ENCODE measurements around the gene TTYH2. TPM values are rescaled to one million over a fixed set of nuclear protein-coding genes. Genes with fewer than 3 reads are reported as not detected.

TTYH2 gene, protein sequence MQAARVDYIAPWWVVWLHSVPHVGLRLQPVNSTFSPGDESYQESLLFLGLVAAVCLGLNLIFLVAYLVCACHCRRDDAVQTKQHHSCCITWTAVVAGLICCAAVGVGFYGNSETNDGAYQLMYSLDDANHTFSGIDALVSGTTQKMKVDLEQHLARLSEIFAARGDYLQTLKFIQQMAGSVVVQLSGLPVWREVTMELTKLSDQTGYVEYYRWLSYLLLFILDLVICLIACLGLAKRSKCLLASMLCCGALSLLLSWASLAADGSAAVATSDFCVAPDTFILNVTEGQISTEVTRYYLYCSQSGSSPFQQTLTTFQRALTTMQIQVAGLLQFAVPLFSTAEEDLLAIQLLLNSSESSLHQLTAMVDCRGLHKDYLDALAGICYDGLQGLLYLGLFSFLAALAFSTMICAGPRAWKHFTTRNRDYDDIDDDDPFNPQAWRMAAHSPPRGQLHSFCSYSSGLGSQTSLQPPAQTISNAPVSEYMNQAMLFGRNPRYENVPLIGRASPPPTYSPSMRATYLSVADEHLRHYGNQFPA
- total RNA-seq (2022; extraction: Qiagen RNA extraction; ENCODE audit: low read depth), result 1.9 to 2.6 TPM (median 2.1 TPM) in 5 replicates

DNA sequence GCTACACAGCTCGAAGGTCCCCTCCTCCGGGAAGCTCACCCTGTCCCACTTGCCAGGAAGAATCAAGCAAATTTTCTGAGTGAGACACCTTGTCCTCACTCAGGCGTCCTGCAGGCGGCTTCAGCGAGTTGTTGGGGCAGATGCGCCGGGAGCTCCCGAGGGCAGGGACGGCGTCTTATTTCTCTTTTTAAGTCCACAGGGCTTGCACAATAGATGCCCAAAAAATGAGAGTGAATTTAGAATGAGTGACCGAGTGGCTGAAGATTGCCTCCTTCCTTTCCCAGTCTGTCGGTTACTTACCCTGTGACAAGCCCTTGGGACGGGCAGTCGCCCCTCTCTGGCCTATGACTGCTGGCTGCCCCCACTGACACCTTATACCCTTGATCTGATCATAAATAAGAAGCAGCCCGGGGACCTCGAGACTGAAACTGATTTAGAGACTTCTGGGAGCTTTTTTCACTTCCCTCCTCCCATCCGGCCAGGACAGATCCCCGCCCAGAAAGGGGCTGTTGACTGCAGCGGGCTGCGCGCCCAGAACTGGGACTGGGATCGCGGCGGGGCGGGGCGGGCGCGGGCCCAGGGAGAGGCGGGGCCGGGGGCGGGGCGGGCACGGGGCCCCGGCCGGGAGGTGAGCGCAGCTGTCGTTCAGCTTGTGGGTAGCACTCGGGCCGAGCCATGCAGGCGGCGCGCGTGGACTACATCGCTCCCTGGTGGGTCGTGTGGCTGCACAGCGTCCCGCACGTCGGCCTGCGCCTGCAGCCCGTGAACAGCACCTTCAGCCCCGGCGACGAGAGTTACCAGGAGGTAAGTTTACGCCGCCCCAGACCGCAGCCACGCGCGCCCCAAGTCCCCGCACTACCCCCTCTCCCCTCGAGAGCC, at the start of gene TTYH2:
TTYH2 (plus strand) TSS at position 659 of the 879 bp plus-strand sequence; CDS start at position 676, 17 bp downstream.

DNA sequence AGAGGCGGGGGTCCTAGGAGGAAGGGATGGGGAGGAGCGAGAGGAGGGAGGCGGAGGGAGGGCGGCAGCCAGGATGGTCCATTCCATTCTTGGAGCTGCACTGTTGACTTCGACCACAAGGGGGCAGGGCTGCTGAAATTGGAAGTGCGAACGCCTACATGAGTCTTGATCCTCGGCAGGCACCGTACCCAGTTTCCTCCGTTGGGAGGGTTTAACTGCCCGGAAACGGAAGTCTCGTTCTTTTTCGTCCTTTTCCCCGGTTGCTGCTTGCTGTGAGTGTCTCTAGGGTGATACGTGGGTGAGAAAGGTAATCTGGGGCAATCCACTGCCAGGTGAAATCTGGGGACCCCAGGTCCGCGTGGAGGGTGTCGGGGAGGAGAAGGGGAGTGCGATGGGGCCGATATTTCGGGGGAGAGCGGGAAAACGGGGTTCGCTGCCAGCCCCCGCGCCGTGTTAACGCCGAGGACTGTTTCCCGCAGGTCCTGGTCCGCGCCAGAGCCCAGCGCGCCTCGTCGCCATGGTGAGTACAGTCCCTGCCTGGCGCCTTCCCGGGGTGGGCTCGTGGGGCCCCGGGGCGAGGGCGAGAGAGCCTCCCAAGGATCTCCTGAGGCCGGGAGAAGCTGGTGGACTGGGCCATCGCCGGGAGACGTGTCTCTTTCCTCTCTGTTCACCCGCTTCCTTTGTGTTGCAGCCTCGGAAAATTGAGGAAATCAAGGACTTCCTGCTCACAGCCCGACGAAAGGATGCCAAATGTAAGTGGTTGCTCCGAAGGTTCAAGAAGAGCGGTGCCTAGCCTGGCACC, 9.7 kb upstream of the TTYH2 start, which contains the start of gene RPL38:
RPL38 (plus strand) TSS at position 240 of the 802 bp plus-strand sequence; CDS start at position 518, 278 bp downstream.

DNA sequence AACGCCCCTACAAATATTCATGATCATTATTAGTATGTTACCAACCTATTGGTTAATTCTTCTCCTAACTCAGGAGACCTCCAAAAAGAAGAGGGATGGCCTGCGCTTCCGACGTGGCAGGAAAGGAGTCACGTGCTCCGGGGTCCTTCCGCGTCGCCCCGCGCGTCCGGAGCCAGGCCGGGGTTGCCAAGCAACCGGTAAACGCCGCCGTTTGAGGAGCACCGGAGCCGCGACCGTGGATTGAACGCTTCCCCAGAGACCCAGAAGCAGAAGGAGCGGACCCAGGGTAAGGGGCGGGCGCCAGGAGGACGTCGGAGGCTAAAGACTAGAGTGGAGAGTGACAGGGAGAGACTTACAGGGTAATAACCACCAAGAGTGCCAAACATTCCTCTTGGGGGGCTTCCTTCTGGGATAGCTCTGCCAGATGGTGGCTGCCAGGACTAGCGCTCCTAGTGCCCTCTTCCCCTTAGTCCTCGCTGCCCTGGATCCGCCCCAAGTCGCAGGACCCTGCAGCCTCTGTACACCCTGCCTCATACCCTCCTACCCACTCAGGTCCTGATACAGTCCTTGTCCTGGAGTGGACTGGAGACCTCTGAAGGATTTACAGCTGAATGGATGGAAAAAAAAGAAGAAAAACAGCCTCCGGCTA, 60.8 kb downstream of the TTYH2 start, which contains the start of gene DNAI2:
DNAI2 (plus strand) TSS at position 175 of the 649 bp plus-strand sequence. CDS start 7,584 bp downstream, outside the sequence.

Other genes with a start within 250 kb of the TTYH2 start
- 2,565 to 3,522 TPM (median 2,722 TPM) in 5 replicates for gene RPL38, start 9.9 kb upstream of the TTYH2 start, total RNA-seq (2022; extraction: Qiagen RNA extraction; ENCODE audit: low read depth)
- not detected in 5 replicates for gene DNAI2, start 60.7 kb downstream of the TTYH2 start, total RNA-seq (2022; extraction: Qiagen RNA extraction; ENCODE audit: low read depth)
- not detected in 5 replicates for gene KIF19, start 112.7 kb downstream of the TTYH2 start, total RNA-seq (2022; extraction: Qiagen RNA extraction; ENCODE audit: low read depth)
- 0.08 TPM in 1 of 5 replicates, not detected in the others for gene BTBD17, start 148.3 kb downstream of the TTYH2 start, total RNA-seq (2022; extraction: Qiagen RNA extraction; ENCODE audit: low read depth)
- gene GPR142, start 153.9 kb downstream of the TTYH2 start, total RNA-seq (2022; extraction: Qiagen RNA extraction; ENCODE audit: low read depth), result not detected in 5 replicates
- gene GPRC5C, start 218.5 kb downstream of the TTYH2 start, total RNA-seq (2022; extraction: Qiagen RNA extraction; ENCODE audit: low read depth), result 61.8 to 88.6 TPM (median 75.6 TPM) in 5 replicates